HG03025 (cell line): ENCODE data around the gene F12.

Experiments used
- ATAC-seq: cut with Tn5 transposase; IDR thresholded peaks from one replicate; pipeline ENCODE4 v1.9.1; 2021; ENCODE audit warnings: mild to moderate bottlenecking, moderate library complexity; ENCODE audit not compliant: unreplicated experiment, low FRiP score

F12 gene

DNA sequence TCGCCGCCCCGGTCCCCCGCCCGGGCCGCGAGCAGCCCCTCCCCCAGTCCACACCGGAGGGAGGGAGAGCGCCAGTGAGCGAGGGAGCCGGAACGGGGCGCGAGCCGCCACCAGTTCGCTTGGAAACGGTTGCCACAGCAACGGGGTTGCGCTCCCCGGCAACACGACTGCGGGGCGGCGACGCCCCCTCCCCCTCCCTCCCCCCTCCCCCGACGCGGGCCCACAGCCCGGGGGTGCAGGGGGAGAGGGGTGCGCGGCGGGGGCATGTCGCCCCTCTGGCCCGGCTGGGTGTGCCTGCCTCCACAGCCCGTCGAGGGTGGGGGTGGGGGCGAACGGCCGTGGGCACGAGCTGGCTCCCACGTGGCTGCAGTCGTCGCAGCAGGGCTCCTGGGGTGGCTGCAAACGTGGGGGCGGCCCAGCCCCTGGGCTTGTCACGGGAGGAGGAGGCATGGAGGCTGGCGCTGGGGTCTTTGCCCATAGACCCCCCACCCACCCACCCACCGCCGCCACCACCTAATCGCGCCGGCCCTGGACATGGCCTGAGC lies 37.8 kb upstream of the F12 start:
- peak; percentile 12 for ATAC-seq

DNA sequence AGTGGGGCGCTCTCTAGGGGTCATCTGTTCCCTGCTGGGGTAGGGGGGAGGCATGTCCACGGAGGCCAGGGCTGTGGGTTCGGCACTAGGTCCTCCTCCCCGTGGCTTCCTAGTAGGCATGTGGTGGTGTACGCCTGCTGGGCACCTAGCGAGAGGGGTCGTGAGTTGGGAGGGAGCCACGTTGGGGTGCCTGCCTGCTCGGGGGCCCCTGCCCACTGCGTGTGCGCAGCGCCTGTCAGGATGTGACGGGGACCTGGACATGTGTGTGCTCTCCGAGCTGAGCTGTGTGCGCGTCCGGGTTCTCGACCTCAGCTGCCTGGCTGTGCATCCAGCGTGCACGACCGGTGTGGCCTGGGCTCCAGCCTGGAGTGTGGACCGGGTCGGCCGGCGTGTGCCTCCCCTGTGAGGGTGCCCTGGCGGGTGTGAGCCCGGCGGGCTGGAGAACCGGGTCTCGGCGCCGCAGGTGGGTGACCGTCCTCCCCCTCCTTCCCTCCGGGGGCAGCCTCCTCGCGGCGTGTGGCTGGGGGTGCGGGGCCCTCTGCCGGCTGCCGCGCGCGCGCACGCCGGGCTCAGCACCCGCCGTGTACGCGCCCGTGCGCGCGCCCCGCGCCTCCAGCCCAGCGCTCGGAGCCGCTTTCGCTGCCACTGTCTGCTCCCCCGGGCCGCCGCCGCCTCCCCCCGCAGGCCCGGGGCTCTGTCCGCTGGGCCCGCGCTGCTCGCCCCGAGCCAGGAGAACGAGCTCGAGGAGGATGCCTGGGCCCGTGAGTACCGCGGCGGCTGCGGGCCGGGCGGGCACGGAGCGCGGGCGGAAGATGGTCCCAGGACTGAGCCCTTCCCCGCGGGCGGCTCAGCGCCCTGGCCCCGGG lies 37.1 kb upstream of the F12 start, which contains the start of gene PRR7:
Gene PRR7, plus strand, starts transcription at position 615 of the 866 bp plus-strand sequence. CDS start 8,254 bp downstream, outside the sequence.
- peak; percentile 44 for ATAC-seq

DNA sequence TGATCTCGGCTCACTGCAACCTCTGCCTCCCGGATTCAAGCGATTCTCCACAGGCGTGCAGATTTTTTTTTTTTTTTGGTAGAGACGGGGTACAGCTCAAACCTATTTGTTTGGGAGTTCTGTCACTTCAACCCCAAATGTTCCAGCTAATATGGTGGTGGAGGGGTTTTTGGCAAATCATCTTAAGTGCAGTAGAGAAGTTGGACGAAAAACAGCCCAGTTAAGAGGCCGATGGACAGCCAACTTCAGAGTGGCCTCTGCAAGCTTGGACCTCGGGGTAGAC lies 36.5 kb upstream of the F12 start:
- no peak for ATAC-seq

DNA sequence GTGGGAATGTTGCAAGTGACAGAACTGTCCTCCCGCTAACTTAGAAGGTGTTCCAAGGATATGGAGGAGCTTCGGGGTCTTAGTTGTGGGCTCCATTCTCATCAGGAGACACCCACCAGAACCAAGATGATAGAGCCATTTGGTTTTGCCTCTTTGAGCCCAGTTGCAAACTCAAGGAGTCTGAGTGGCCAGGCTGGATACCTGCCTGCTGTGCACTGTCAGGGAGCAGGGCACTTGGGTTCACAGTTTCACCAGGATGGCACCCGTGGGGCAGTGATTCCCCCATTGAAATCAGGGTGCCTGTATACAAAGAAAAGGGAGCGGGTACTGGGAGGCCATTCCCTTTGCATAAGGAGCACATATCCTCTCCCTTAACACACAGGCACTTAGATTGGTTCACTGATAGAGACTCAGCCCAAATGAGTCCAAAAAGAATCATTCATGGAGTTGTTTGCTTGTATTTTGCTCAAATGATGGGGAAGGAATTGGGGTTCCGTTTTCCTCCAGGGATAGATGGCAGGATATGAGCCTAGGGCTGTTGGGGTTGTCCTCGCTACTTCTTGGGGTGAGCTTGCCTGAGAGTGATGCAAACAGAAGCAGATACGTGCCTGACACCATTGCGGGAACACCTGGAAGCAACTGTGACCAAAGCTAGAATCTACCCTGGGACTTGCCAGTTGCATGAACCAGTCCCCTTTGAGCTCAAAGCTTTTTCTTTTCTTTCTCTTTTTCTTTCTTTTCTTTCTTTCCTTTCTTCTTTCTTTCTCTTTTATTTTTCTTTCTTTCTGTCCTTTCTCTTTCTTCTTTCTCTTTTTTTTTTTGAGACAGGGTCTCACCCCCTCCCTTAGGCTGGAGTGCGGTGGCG lies 35.9 kb upstream of the F12 start:
- no peak for ATAC-seq

DNA sequence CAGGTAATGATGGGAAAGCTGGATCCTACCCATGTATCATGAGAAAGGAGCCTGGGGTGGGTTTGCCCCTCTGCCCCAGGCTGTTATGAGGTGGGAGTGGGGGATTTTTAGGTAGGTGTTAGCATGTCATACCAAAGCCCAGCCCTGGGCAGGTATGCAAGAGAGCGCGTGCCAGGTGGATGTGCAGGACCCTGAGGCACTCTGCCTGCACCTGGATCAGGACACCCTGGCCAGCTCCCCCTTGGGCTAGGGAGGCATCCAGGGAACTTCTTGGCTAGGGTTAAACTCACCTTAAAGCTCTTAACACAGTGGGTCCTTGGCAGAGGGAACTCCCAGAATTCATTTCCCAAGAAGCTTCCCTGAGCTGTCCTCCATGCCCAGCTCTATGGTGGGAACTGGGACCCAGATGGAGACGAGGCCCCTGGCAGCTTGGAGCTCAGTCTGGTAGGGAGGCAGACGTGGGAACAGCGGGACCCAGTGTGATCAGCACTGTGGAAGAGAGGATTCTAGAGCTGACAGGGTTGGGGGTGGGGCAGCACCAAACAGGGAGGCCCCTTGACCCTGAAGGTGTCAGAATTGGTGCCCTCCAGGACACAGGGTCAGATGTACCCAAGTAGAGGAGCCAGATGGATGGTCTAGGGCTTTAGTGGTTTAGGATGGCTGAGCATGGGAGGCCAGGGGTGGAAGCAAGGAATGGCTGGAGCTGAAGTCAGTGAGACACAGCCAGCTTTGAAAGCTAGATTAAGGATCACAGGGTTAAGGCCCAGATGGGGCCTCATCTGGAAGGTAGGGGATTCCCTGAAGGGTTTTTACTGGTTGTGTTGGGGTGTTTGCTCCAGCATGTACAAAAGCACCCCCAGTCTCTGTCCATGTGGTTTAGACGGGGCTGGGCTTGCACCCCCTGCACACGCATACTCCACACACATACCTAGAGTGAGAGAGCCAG lies 35.0 kb upstream of the F12 start:
- ATAC-seq = no peak

DNA sequence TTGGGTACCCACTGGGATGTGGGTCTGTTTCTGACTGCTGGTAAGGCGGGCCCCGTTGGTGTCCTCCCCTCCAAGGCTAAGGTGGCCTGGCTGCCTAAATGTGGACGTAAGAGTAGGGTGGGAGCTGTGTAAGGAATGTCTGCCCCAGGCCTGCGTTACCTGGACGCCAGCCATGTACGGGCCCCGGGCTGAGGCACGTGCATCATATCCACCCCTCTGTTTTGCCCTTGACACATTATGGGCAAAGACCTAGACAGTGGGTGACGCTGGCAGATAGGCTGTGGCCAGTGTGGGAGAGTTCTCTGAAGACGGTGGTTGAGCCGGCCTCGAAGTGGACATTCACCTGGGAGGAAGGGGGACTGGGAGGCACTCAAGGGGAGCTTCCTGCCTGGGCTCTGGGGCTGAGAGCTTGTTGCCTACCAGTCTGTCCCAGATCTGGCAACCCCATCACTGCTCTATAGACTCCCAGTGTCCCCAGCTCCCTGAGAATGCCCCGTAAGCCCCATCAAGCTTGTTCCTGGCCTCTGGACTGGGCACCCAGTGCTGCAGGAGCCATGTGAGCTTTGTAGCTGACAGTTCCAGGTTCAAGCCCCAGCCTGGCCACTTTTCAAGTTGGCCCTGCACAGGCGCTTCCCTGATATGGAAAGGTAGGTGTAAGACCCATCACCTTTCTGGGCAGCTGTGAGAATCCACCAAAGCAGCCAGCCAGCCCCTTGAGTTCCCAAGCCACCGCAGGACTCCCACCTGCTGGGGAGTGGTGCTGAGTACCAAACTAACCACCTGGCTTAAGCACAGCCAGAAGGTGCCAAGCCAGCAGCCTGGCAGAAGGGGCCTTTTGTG lies 34.0 kb upstream of the F12 start:
- no peak for ATAC-seq

DNA sequence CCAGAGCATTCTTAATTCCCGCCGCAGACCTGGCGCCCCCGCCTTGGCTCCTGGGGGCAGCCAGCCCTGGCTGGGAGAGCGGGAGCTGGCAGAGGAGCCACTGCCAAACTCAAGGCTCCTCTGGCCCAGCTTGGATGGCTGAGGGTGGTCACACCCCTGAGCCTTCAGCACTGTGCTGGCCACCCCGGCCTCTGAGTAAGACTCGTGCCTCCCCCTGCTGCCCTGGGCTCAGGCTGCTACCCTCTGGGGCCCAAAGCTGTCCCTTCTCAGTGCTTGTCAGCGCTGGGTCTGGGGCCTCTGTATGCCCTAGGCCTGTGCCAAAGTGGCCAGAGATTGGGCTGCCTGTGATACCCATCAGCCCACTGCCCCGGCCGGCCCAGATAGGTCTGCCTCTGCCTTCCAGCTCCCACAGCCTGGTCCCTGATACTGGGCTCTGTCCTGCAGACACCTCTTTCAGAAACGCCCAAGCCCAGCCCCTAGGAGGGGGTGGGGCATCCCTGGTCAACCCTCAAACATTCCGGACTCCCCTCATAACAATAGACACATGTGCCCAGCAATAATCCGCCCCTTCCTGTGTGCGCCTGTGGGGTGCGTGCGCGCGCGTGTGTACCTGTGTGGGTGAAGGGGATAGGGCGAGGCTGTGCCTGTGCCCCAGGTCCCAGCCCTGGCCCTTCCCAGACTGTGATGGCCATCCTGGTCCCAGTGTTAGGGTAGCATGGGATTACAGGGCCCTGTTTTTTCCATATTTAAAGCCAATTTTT lies 32.9 kb upstream of the F12 start:
- ATAC-seq = no peak

DNA sequence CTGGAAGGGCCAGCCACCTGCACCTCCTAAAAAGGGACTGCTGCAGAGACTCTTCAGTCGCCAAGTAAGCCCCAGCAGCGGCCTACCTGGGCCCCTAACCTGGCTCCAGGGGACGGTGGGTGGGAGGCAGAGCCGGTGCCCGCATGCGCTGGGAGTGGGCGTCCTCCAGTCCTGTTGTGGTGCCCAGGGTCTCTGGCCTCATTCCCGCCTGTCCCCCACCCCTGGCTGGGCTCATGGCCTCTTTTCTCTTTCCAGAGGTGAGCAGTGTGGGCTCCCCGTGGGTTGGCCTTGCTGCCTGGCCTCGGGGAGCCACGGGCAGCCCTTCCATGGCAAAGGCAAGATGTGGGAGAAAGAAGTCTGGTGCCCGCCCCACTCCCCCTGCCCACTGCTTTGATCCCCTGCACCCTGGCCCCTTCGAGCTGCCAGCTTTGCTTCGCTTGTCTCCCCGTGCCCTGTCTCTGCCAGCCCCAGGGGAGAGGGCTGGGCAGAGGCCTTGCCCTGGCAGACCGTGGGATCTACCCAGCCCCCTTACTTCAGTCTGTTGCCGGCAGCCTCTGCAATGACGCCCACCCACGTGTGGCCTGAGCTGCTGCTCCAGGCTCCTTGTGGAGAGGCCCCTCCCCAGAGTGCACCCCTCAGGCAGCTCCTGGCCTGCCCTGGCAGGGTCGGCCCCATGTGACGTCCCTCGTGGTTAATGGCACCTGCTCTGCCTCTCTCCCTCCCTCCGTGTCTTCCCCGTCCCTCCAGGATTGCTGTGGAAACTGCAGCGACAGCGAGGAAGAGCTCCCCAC lies 31.8 kb upstream of the F12 start:
- no peak for ATAC-seq

DNA sequence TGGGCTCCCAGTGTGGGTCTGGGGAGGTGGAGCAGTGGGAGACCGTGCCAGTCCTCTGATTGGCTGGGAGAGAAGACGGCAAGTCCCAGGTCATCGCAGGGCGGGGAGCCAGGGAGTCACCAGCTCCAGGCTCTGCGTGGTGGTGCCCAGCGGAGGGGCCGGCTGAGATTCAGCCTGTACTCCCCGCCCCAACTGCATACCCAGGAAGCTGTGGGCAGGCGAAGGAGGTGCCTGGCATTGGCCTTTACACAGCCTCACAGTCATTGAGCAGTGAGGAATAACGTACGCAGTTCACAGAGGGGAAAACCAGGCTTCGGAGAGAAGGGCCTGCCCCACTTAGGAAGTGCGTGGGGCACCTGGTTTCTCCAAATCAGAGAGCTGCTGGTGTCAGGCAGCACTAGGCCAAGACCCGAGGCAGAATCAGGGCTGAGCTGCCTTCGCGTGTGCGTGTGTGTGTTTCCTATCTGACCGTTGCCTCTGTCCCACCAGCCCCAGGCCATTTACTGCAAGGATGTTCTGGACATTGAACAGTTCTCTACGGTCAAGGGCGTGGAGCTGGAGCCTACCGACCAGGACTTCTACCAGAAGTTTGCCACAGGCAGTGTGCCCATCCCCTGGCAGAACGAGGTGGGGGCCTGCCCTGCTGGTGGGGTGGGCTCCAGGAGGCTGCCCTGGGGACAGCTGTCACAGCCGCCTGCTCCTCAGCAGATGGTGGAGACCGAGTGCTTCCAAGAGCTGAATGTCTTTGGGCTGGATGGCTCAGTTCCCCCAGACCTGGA lies 31.0 kb upstream of the F12 start:
- no peak for ATAC-seq

DNA sequence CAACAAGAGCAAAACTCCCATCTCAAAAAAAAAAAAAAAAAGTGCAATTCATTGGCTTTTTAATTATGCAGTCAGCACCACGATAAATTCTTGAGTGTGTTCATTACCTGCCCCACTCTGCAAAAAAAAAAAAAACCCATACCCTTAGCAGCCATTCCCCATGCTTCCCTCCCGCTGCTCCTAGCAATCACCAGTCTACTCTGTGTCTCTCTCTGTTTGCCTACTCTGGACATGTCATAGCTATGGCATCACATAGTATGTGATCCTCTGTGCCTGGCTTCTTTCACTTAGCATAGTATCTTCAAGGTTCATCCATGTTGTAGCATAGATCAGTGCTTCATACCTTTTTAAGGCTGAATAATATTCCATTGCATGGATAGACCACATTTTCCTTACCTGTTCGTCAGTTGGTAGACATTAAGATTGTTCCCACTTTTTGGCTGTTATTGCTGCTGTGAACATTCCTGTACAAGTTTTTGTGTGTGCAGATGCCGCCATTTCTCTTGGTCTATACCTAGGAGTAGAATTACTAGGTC lies 30.2 kb upstream of the F12 start:
- ATAC-seq = no peak

DNA sequence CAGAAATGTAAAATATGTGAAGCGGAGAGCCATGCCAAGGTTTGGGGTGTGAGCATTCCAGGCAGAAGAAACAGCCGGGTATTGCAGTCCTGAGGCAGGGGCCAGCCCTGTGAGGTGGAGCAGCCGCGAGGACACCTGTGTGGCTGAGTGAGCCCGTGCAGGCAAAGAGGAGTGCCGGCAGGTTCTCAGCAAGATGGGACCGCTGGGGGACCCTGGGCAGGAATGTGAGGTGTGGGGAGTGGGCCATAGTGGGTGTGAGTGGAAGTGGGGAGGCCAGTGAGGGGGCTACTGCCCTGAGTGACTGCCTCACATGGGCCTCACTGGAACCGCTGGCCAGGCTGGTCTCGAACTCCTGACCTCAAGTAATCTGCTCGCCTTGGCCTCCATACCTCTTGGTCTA lies 29.1 kb upstream of the F12 start:
- ATAC-seq = no peak

DNA sequence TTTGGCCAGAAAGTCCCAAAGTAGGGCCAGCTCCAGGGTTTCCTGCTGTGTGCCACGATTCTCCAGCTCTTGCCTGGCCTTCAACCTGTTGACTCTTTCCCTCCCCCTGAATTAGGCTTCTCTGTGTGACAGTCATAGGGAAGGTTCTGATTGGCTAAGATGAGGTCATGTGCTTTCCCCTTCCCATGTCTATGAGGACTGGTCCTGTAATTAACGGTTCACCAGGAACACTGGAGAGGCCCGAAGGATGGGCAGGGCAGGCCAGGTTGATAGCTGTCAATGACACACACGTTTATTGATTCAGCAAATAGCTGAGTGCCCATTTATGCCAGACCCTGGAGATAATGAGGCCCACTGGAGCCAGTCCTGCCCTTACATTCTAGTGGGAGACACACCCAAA lies 28.3 kb upstream of the F12 start:
- no peak for ATAC-seq

DNA sequence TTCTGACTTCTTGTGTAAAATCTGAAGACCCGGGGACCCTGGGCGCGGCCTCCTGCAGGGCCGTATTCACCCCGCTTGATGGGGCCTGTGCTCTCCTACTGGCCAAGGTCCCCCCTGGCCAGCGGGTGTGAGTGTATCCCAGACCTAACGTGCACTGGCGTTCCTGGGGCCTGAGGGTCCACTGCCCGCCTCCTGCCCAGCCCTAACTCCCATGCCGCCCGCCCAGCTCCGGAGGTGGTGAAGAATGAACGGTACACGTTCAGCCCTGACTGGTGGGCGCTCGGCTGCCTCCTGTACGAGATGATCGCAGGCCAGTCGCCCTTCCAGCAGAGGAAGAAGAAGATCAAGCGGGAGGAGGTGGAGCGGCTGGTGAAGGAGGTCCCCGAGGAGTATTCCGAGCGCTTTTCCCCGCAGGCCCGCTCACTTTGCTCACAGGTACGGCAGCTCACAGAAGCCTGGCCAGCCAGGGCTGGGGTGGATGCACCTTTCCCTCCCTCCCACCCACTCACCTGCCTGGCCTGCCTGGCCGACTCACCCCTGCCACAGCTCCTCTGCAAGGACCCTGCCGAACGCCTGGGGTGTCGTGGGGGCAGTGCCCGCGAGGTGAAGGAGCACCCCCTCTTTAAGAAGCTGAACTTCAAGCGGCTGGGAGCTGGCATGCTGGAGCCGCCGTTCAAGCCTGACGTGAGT lies 26.6 kb upstream of the F12 start:
- no peak for ATAC-seq

DNA sequence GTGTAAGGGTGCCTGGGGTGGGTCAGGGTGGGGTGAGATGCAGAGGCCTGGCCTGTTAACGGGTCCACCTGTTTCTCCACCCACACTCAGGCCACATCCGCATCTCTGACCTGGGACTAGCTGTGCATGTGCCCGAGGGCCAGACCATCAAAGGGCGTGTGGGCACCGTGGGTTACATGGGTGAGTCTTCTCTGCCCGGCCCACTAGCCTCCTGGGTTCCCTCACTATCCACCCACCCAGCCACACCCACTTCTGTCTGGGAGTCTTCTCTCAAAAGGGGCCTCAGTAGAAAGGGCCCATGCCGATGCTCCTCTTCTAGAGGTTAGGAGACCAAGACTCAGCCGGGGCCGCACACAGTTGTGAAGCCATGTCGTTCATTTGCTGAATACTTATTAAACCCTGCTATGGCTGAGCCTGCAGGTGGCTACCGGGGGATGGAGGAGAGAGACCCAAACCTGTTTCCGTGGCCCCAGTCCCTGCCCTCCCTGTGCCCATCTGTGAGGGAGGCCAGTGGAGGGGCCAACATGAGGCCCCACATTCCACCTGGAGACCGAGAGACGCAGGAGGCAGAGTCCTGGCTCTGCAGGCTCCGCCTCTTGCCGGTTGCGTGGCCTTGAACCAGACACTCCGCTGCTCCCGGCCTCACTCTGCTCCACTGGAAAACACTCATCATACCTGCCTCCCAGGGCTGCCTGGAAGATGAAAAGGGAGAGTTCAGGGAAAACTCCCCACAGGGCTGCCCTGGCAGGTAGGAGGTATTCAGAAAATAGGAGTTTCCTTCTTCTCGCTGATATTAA lies 25.8 kb upstream of the F12 start:
- no peak for ATAC-seq

DNA sequence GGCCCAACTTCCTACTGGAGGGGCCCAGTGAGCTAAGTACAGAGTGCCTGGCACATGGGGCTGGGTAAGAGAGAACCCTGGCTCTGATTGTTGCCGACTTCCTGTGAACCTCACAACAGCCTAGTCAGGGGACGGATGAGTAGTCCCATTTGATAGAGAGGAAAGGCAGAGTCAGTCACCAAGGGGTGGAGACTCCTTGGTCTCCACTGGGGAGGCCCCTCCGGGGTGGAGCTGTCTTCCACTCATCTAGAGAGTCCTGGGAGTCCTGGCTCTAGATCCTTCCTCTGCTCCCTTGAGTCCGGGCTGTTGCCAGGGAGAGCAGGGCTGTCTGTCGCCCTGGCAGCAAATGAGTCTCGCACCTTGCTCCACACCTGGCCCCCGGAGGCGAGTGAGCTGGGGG lies 25.1 kb upstream of the F12 start:
- no peak for ATAC-seq
